ENCODE results near the gene GPR84.

DNA sequence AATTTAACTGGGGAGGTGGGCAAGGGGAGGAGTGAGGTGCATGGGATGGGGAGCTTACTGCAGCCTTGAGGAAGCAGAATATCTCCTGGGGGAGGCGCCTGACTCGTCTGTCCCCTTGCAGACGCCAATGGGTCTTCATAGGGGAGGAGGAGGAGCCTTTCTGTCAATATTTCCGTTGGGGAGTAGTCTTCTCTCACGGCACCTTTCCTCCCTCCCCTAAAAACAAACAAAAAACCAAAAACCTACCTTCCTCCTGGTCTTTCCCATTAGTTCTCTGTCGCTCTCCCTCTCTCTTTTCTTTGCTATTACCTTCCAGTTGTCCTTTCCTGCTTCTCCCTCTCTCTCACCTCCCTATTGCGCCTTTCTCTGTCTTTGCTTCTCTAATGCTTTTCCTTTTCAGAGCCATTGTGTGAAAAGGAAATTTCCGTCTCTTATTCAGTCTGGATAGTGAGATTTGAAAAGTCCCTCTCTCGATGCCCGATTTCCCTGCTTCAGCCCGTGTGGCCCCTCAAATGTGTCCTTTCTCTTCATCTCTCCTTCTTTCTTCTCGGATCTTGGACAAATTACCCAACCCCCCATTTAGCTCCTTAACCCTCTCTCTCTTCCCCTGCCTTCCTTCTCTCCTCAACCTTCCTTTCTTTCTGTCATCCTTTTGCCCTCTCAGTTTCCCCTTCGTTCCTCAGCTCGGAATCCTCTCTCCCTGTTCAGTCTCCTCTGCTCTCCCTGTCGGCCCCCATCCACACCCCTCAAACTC is 5.9 kb downstream of the GPR84 start:
- TF ChIP-seq ATF2 (CRISPR knock-in tag; IDR thresholded peaks at IDR 0.05), result no peak
- TF ChIP-seq, protein P1, sequence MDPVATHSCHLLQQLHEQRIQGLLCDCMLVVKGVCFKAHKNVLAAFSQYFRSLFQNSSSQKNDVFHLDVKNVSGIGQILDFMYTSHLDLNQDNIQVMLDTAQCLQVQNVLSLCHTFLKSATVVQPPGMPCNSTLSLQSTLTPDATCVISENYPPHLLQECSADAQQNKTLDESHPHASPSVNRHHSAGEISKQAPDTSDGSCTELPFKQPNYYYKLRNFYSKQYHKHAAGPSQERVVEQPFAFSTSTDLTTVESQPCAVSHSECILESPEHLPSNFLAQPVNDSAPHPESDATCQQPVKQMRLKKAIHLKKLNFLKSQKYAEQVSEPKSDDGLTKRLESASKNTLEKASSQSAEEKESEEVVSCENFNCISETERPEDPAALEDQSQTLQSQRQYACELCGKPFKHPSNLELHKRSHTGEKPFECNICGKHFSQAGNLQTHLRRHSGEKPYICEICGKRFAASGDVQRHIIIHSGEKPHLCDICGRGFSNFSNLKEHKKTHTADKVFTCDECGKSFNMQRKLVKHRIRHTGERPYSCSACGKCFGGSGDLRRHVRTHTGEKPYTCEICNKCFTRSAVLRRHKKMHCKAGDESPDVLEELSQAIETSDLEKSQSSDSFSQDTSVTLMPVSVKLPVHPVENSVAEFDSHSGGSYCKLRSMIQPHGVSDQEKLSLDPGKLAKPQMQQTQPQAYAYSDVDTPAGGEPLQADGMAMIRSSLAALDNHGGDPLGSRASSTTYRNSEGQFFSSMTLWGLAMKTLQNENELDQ (CRISPR knock-in tag; IDR thresholded peaks at IDR 0.05; ENCODE audit: borderline replicate concordance), result no peak
- no peak for TF ChIP-seq BORCS8-MEF2B (CRISPR knock-in tag; IDR thresholded peaks at IDR 0.05)
- TF ChIP-seq CTCF (CRISPR knock-in tag; IDR thresholded peaks at IDR 0.05), result no peak
- TF ChIP-seq ELF3 (CRISPR knock-in tag; IDR thresholded peaks at IDR 0.05), result no peak
- no peak for TF ChIP-seq KAT2B (IDR thresholded peaks at IDR 0.05; ENCODE audit: borderline replicate concordance, low read depth, low read length)
- no peak for TF ChIP-seq THAP8 (CRISPR knock-in tag; IDR thresholded peaks at IDR 0.05; ENCODE audit: borderline replicate concordance)
- no peak for TF ChIP-seq ZNF343 (CRISPR knock-in tag; IDR thresholded peaks at IDR 0.05)
- TF ChIP-seq ZNF773 (CRISPR knock-in tag; IDR thresholded peaks at IDR 0.05; ENCODE audit: borderline replicate concordance), result no peak
- TF ChIP-seq REPIN1 (CRISPR knock-in tag; IDR thresholded peaks at IDR 0.05; ENCODE audit: borderline replicate concordance, low read depth), result no peak; the same call in 1 of the 2 replicates
